ENCODE data around the gene CDC14A. TPM values are rescaled to one million over a fixed set of nuclear protein-coding genes. Genes with fewer than 3 reads are reported as not detected.

Gene CDC14A
- total RNA-seq, 2 experiments from 2014 or later: 18.9 to 20.2 TPM

DNA sequence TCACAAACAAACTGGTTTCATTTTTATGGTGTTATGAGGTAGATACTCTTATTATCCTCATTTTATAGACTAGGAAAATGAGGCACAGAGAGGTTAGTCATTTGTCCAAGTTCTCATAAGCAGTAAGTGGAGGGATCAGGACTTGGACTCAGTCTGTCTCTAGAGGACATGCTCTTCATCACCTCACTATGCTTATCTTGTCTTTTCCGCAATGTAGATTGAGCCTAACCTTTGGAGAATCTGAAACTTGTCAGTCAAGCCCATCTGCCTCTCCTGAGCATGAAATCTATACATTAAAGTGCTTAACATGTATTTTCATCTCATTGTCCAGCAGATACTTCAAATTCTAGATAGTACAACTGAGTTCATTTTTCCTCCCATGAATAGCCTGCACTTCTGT is 11.8 kb upstream of the CDC14A start:
- no peaks in the 10 kb centered on the region for H3K27me3 Mint-ChIP-seq
- H3K9me3 Mint-ChIP-seq: no peaks in the 10 kb centered on the region
- H3K36me3 Mint-ChIP-seq: no peaks in the 10 kb centered on the region
- H3K27ac Mint-ChIP-seq: no peak overlapping the region
- no peak overlapping the region for H3K4me3 Mint-ChIP-seq
- no peaks in the 10 kb centered on the region for H3K4me1 Mint-ChIP-seq (ENCODE audit: low read depth)
- ChIA-PET POLR2A (no interaction called here), CTCF (no interaction called here)
- no peak for DNase-seq
- intact Hi-C loops (cut with micrococcal nuclease): no loop called here

- Mint-ChIP-seq H3K27ac (no peak overlapping the region), H3K36me3 (no peaks in the 10 kb centered on the region), H3K27me3 (no peaks in the 10 kb centered on the region), H3K9me3 (no peaks in the 10 kb centered on the region), H3K4me1 (ENCODE audit: low read depth) (no peaks in the 10 kb centered on the region), H3K4me3 (no peak overlapping the region)
- POLR2A ChIA-PET: no interaction called here
- intact Hi-C loops (cut with micrococcal nuclease): no loop called here
- DNase-seq: no peak
- CTCF ChIA-PET: no interaction called here
Measured at GRCh38 chr1:100342348-100342747, 10.0 kb upstream of the CDC14A start.

- H3K4me3 Mint-ChIP-seq: no peak overlapping the region
- no peaks in the 10 kb centered on the region for H3K27me3 Mint-ChIP-seq
- POLR2A ChIA-PET: no interaction called here
- CTCF ChIA-PET: no interaction called here
- no peak overlapping the region for H3K27ac Mint-ChIP-seq
- no peaks in the 10 kb centered on the region for H3K36me3 Mint-ChIP-seq
- intact Hi-C loops (cut with micrococcal nuclease): no loop called here
- no peak for DNase-seq
- no peaks in the 10 kb centered on the region for H3K4me1 Mint-ChIP-seq (ENCODE audit: low read depth)
- H3K9me3 Mint-ChIP-seq: no peaks in the 10 kb centered on the region
Measured at GRCh38 chr1:100343897-100344296, 8.4 kb upstream of the CDC14A start.

DNA sequence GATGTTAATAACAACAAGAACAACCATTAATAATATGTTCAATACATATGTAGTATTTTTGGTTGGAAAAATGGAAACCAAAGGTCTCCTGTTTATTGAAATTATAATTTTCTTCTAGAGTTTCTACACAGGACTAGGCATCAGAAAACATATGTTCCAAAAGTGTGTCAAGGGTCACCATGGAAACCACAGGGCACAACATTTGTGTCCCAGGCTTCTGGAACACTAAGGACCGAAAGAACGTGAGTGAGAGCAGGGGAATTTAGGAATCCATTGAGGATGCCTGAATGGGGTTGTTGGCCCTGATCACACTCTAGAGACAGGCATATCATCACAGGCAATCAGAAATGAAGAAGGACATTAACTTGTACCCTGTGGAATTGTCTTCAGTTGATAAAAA is 7.5 kb upstream of the CDC14A start:
- ChIA-PET POLR2A (interaction anchor here (0.6 kb wide), 1 partner anchor 171 kb away, joined by 3 read pairs; no protein-coding TSS in a partner anchor), CTCF (no interaction called here)
- Mint-ChIP-seq H3K4me3 (no peak overlapping the region), H3K9me3 (no peaks in the 10 kb centered on the region), H3K27ac (no peak overlapping the region), H3K36me3 (no peaks in the 10 kb centered on the region), H3K4me1 (ENCODE audit: low read depth) (no peaks in the 10 kb centered on the region), H3K27me3 (no peaks in the 10 kb centered on the region)
- no peak for DNase-seq
- intact Hi-C loops (cut with micrococcal nuclease): no loop called here

- intact Hi-C loops (cut with micrococcal nuclease): no loop called here
- no peak for DNase-seq
- peaks cover 6% of the 10 kb centered on the region for H3K4me1 Mint-ChIP-seq (ENCODE audit: low read depth)
- POLR2A ChIA-PET: no interaction called here
- CTCF ChIA-PET: interaction anchor here (1.4 kb wide), 1 partner anchor 113 kb away, joined by 4 read pairs; no protein-coding TSS in a partner anchor
- no peaks in the 10 kb centered on the region for H3K27me3 Mint-ChIP-seq
- H3K36me3 Mint-ChIP-seq: no peaks in the 10 kb centered on the region
- no peak overlapping the region for H3K4me3 Mint-ChIP-seq
- no peak overlapping the region for H3K27ac Mint-ChIP-seq
- no peaks in the 10 kb centered on the region for H3K9me3 Mint-ChIP-seq
Measured at GRCh38 chr1:100346387-100346786, 5.9 kb upstream of the CDC14A start.

GRCh38 chr1:100347009-100347966 is 5.0 kb upstream of the CDC14A start:
- POLR2A ChIA-PET: no interaction called here
- Mint-ChIP-seq H3K27ac (no peak overlapping the region), H3K4me3 (no peak overlapping the region), H3K27me3 (no peaks in the 10 kb centered on the region), H3K9me3 (no peaks in the 10 kb centered on the region), H3K4me1 (ENCODE audit: low read depth) (peaks cover 6% of the 10 kb centered on the region), H3K36me3 (no peaks in the 10 kb centered on the region)
- CTCF ChIA-PET: interaction anchor here (1.4 kb wide), 1 partner anchor 112 kb away, joined by 4 read pairs; no protein-coding TSS in a partner anchor
- no peak for DNase-seq
- intact Hi-C loops (cut with micrococcal nuclease): no loop called here

- intact Hi-C loops (cut with micrococcal nuclease): no loop called here
- no peaks in the 10 kb centered on the region for H3K9me3 Mint-ChIP-seq
- H3K36me3 Mint-ChIP-seq: peaks cover 5% of the 10 kb centered on the region
- H3K27me3 Mint-ChIP-seq: no peaks in the 10 kb centered on the region
- H3K27ac Mint-ChIP-seq: no peak overlapping the region
- DNase-seq: no peak
- H3K4me1 Mint-ChIP-seq (ENCODE audit: low read depth): peaks cover 6% of the 10 kb centered on the region
- H3K4me3 Mint-ChIP-seq: no peak overlapping the region
- ChIA-PET POLR2A (no interaction called here), CTCF (interaction anchor here (1.2 kb wide), 1 partner anchor 13 kb away, joined by 4 read pairs; no protein-coding TSS in a partner anchor)
Measured at GRCh38 chr1:100348549-100349144, 3.7 kb upstream of the CDC14A start.

DNA sequence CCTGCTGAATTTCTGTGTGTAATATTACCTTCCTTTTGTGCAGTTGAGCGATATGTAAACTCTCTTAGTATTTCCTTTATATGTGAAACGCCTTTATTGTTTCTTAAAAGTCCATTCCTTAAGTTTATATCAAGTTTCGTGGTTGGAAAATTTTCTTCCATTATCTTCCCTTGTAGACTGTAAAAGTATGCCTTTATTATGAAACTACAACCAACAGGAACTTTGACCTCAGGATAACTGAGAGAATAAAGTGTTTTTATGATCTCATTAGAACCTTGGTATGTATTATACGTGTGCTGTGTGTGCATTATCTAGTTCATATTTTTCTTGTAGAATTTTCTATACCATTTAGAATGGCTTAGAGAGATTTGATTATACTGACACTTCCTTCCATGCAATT is 3.1 kb upstream of the CDC14A start:
- intact Hi-C loops (cut with micrococcal nuclease): no loop called here
- ChIA-PET POLR2A (no interaction called here), CTCF (interaction anchor here (1.2 kb wide), 1 partner anchor 12 kb away, joined by 4 read pairs; no protein-coding TSS in a partner anchor)
- no peak overlapping the region for H3K4me3 Mint-ChIP-seq
- H3K9me3 Mint-ChIP-seq: no peaks in the 10 kb centered on the region
- no peak for DNase-seq
- no peaks in the 10 kb centered on the region for H3K27me3 Mint-ChIP-seq
- peaks cover 11% of the 10 kb centered on the region for H3K36me3 Mint-ChIP-seq
- no peak overlapping the region for H3K27ac Mint-ChIP-seq
- peaks cover 10% of the 10 kb centered on the region for H3K4me1 Mint-ChIP-seq (ENCODE audit: low read depth)

DNA sequence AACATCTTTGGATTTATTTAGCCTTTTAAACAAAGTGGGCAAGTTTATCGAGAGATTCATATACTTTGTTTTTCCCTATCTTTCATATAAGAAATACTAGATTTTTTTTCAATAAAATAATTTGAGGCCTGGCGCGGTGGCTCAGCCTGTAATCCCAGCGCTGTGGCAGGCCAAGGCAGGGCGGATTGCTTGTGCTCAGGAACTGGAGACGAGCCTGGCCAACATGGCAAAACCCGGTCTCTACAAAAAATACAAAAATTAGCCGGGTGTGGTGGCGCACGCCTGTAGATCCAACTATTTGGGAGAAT is 1.6 kb upstream of the CDC14A start:
- POLR2A ChIA-PET: interaction anchor here (0.7 to 5.1 kb wide), 4 partner anchors 54 to 313 kb away, joined by 3 to 45 read pairs (median 4); a partner anchor contains a TSS

DNA sequence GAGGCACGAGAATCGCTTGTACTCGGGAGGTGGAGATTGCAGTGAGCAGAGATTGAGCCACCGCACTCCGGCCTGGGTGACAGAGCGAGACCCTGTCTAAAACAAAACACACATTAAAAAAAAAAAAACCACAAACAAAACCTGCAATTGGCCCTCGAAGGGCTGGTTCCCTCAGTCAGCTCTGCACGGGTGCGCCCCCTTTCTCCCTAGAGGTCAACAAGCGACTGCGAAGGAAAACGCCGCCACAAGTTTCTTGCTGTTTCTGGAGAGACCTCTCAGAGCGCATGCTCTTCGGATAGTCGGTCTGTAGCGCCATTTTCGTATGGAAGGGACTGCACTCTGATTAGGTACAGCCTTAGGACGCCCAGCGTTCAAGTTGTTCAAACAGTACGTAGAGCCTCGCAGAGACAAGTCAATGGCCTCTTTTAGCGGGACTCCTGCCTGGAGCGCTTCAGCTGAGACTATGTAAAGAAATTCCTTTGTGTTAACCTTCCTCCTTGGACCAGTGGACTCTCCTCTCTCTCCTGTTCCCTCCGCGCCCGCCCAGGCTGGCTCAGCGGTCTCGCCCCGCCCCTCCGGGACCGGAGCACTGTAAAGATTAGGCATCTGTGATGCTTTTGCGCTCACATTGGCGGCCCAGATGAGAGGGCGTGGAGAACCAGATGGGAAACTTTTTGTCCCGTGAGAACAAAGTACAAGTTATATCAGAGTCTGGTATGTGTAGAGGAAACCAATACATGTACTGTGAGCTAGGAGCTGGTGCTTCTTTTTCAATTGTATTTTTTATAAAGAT is 1.0 kb upstream of the CDC14A start:
- Mint-ChIP-seq H3K4me1 (ENCODE audit: low read depth) (peaks cover 30% of the 10 kb centered on the region), H3K27me3 (no peaks in the 10 kb centered on the region), H3K9me3 (no peaks in the 10 kb centered on the region), H3K27ac (peak overlapping the region; percentile 97), H3K4me3 (peak overlapping the region; percentile 98), H3K36me3 (peaks cover 25% of the 10 kb centered on the region)
- peak; percentile 94 for DNase-seq
- POLR2A ChIA-PET: interaction anchor here (0.7 to 5.1 kb wide), 13 partner anchors 11 to 314 kb away, joined by 3 to 45 read pairs (median 6); partner anchors contain the start of genes DBT and RTCA
- CTCF ChIA-PET: interaction anchor here (0.5 to 5.7 kb wide), 7 partner anchors 17 to 113 kb away, joined by 3 to 54 read pairs (median 7); no protein-coding TSS in a partner anchor
- intact Hi-C loops (cut with micrococcal nuclease): loop anchor here (1.0 to 10.0 kb wide), 9 partner anchors 26 to 542 kb away; partner anchors contain the start of genes AGL, DBT, GPR88 and RTCA

More for the DNA sequence above, 1.6 kb upstream of the CDC14A start:
- H3K4me1 Mint-ChIP-seq (ENCODE audit: low read depth): peaks cover 24% of the 10 kb centered on the region
- H3K27me3 Mint-ChIP-seq: no peaks in the 10 kb centered on the region
- H3K4me3 Mint-ChIP-seq: peak overlapping the region; percentile 98
- intact Hi-C loops (cut with micrococcal nuclease): loop anchor here (1.0 to 10.0 kb wide), 9 partner anchors 27 to 542 kb away; partner anchors contain the start of genes AGL, DBT, GPR88 and RTCA
- DNase-seq: no peak
- H3K9me3 Mint-ChIP-seq: no peaks in the 10 kb centered on the region
- CTCF ChIA-PET: interaction anchor here (1.6 to 5.7 kb wide), 4 partner anchors 17 to 109 kb away, joined by 3 to 54 read pairs (median 22); no protein-coding TSS in a partner anchor
- peak overlapping the region; percentile 97 for H3K27ac Mint-ChIP-seq
- H3K36me3 Mint-ChIP-seq: peaks cover 20% of the 10 kb centered on the region

DNA sequence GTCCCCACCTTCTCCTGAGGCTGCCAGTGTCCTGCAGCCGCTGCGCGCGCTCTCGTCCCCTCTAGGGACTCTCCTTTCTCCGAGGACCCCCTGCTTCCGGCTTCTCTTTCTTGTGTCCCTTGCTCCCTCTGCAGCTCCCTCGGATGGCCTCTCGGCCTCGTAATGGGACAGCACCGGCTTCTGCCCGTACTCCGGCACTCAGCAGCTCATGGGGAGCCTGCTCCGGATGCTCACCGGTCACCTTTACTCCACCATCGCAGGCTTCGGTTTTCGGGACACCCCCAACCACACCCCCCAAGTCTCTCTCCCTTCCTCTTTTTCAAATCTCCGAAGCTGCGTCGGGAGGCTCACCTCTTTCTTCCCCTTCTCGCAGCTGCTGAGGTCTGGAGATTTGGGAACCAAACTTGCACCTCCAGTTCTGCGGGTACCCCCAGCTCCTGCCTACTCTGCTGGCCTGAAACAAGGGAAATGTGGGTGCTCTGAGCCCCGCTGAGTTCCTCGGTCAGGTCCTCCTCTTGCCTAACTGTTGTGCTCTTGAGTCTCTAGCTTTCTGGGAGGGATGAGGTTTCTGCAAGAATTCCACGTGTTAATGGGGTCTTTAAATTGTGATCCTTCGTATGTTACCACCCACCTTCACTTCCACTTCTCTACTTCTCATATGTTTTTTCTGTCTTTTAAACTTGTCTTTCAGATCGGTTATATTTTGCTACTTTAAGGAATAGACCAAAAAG is 930 bp downstream of the CDC14A start:
- ChIA-PET POLR2A (interaction anchor here (0.6 to 5.1 kb wide), 23 partner anchors 9 to 801 kb away, joined by 3 to 45 read pairs (median 5); partner anchors contain the start of genes DBT and RTCA), CTCF (interaction anchor here (1.0 to 5.7 kb wide), 19 partner anchors 9 to 107 kb away, joined by 3 to 54 read pairs (median 6); partner anchors contain the start of gene RTCA)
- Mint-ChIP-seq H3K27me3 (no peaks in the 10 kb centered on the region), H3K9me3 (no peaks in the 10 kb centered on the region), H3K36me3 (peaks cover 32% of the 10 kb centered on the region), H3K4me3 (peak overlapping the region; percentile 98), H3K4me1 (ENCODE audit: low read depth) (peaks cover 45% of the 10 kb centered on the region), H3K27ac (peak overlapping the region; percentile 94)
- peak; percentile 66 for DNase-seq
- intact Hi-C loops (cut with micrococcal nuclease): loop anchor here (2.0 to 10.0 kb wide), 6 partner anchors 46 to 542 kb away; partner anchors contain the start of genes AGL, EXTL2 and GPR88
